ENCODE results near the gene MACF1. TPM values are rescaled to one million over a fixed set of nuclear protein-coding genes. Genes with fewer than 3 reads are reported as not detected.
A peak's percentile ranks its signal among the peaks of the same experiment; 100 is the strongest.
"Not testable (repeated sequence)": the region's sequence is repeated elsewhere in the genome, so short reads cannot be mapped to it uniquely, and the experiment has no call there.

MACF1 gene
- total RNA-seq, 1 experiment from 2014 or later: 265 TPM

DNA sequence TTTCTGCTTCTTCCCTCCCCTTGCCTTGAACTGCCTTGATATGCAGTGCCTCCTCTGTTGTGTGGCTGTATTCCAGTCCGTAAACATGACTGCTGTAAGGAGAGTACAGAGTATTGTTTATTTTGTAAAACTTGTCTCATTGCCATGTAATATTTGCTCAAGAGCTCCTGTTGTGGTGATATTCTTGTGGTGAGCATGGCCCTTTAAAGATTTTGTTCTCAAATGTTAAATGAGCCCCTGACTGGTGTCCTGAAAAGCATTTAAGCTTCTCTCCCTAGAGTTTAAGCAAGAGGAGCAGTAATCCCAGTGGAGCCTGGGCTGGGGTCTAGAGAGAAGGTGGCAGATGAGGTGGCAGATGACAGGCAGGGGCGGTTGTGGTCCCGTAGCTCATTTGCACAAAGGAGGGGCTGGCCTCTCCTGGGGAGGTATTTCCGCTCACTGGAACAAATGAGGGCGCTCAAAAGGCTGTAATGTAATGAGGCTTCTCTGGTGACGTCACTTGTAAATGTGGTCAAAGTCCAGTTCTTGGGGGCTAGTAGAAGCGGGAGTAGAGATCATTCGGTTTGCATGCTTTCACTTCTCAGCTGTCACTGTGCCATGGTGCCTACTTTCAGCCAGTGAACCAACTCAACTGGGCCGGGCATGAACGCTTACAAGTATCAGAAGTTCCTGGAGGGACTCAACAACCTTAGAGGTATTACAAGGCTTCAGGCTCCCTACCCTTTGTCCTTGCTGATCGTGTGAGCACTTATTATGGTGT lies 46.0 kb upstream of the MACF1 start:
- Histone ChIP-seq H3K4me3 (ENCODE audit: low read depth, low read length, poor library complexity, severe bottlenecking) (no peak overlapping the region), H3K27ac (ENCODE audit: low read depth, low read length, poor library complexity, severe bottlenecking) (no peak overlapping the region), H3K4me1 (ENCODE audit: insufficient read depth, low read length, poor library complexity, severe bottlenecking) (peaks cover 27% of the 10 kb centered on the region), H3K27me3 (replicated peaks; ENCODE audit: insufficient read depth, low read depth, low read length, poor library complexity) (no peaks in the 10 kb centered on the region), H3K9me3 (ENCODE audit: low read depth, low read length, poor library complexity, severe bottlenecking) (no peaks in the 10 kb centered on the region), H3K36me3 (ENCODE audit: insufficient read depth, low read length, poor library complexity, severe bottlenecking) (no peaks in the 10 kb centered on the region)
- ChIA-PET POLR2A (ENCODE audit: low non-redundant PET) (no interaction called here), CTCF (interaction anchor here (0.6 kb wide), 1 partner anchor 27 kb away, joined by 3 read pairs; no protein-coding TSS in a partner anchor)
- intact Hi-C loops (cut with micrococcal nuclease; ENCODE audit: unreplicated experiment): no loop called here
- no peak for DNase-seq (ENCODE audit: low spot score)
- no TSS peak for BruUV-seq (replicated peaks)
- TF ChIP-seq EZH2 (IDR thresholded peaks at IDR 0.05; ENCODE audit: borderline replicate concordance, low read depth, low read length, poor library complexity, severe bottlenecking): no peak
- TF ChIP-seq, protein P1, sequence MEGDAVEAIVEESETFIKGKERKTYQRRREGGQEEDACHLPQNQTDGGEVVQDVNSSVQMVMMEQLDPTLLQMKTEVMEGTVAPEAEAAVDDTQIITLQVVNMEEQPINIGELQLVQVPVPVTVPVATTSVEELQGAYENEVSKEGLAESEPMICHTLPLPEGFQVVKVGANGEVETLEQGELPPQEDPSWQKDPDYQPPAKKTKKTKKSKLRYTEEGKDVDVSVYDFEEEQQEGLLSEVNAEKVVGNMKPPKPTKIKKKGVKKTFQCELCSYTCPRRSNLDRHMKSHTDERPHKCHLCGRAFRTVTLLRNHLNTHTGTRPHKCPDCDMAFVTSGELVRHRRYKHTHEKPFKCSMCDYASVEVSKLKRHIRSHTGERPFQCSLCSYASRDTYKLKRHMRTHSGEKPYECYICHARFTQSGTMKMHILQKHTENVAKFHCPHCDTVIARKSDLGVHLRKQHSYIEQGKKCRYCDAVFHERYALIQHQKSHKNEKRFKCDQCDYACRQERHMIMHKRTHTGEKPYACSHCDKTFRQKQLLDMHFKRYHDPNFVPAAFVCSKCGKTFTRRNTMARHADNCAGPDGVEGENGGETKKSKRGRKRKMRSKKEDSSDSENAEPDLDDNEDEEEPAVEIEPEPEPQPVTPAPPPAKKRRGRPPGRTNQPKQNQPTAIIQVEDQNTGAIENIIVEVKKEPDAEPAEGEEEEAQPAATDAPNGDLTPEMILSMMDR (conservative IDR thresholded peaks at IDR 0.05; ENCODE audit: low read depth, low read length): no peak

GRCh38 chr1:39159224-39160036 lies 45.1 kb upstream of the MACF1 start:
- H3K4me3 ChIP-seq (ENCODE audit: low read depth, low read length, poor library complexity, severe bottlenecking): no peak overlapping the region
- peaks cover 26% of the 10 kb centered on the region for H3K4me1 ChIP-seq (ENCODE audit: insufficient read depth, low read length, poor library complexity, severe bottlenecking)
- ChIA-PET POLR2A (ENCODE audit: low non-redundant PET) (no interaction called here), CTCF (no interaction called here)
- no TSS peak for BruUV-seq (replicated peaks)
- no peaks in the 10 kb centered on the region for H3K9me3 ChIP-seq (ENCODE audit: low read depth, low read length, poor library complexity, severe bottlenecking)
- no peaks in the 10 kb centered on the region for H3K36me3 ChIP-seq (ENCODE audit: insufficient read depth, low read length, poor library complexity, severe bottlenecking)
- H3K27me3 ChIP-seq (replicated peaks; ENCODE audit: insufficient read depth, low read depth, low read length, poor library complexity): no peaks in the 10 kb centered on the region
- no peak for DNase-seq (ENCODE audit: low spot score)
- H3K27ac ChIP-seq (ENCODE audit: low read depth, low read length, poor library complexity, severe bottlenecking): no peak overlapping the region
- TF ChIP-seq, protein P1 (conservative IDR thresholded peaks at IDR 0.05; ENCODE audit: low read depth, low read length): no peak
- no peak for TF ChIP-seq EZH2 (IDR thresholded peaks at IDR 0.05; ENCODE audit: borderline replicate concordance, low read depth, low read length, poor library complexity, severe bottlenecking)
- intact Hi-C loops (cut with micrococcal nuclease; ENCODE audit: unreplicated experiment): no loop called here

- ChIA-PET CTCF (no interaction called here), POLR2A (ENCODE audit: low non-redundant PET) (no interaction called here)
- Histone ChIP-seq H3K4me1 (ENCODE audit: insufficient read depth, low read length, poor library complexity, severe bottlenecking) (peaks cover 29% of the 10 kb centered on the region), H3K36me3 (ENCODE audit: insufficient read depth, low read length, poor library complexity, severe bottlenecking) (no peaks in the 10 kb centered on the region), H3K27me3 (replicated peaks; ENCODE audit: insufficient read depth, low read depth, low read length, poor library complexity) (no peaks in the 10 kb centered on the region), H3K9me3 (ENCODE audit: low read depth, low read length, poor library complexity, severe bottlenecking) (no peaks in the 10 kb centered on the region), H3K27ac (ENCODE audit: low read depth, low read length, poor library complexity, severe bottlenecking) (no peak overlapping the region), H3K4me3 (ENCODE audit: low read depth, low read length, poor library complexity, severe bottlenecking) (no peak overlapping the region)
- intact Hi-C loops (cut with micrococcal nuclease; ENCODE audit: unreplicated experiment): no loop called here
- TF ChIP-seq, protein P1 (conservative IDR thresholded peaks at IDR 0.05; ENCODE audit: low read depth, low read length): 0 out of 2 replicates have a peak, but pooled peaks have one; percentile 17
- TF ChIP-seq EZH2 (IDR thresholded peaks at IDR 0.05; ENCODE audit: borderline replicate concordance, low read depth, low read length, poor library complexity, severe bottlenecking): no peak
- BruUV-seq (replicated peaks): no TSS peak
- no peak for DNase-seq (ENCODE audit: low spot score)
Measured at GRCh38 chr1:39160703-39161102, 43.8 kb upstream of the MACF1 start.

DNA sequence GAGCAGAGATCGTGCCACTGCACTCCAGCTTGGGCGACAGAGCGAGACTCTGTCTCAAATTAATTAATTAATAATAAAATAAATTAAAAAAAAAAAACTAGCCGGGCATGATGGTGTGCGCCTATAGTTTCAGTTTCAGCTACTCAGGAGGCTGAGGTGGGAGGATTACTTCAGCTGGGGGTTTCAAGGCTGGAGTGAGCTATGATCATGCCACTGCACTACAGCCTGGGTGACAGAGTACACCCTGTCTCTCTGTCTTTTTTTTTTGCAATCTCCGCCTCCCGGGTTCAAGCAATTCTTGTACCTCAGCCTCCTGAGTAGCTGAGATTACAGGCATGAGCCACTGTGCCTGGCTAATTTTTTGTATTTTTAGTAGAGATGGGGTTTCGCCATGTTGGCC lies 42.7 kb upstream of the MACF1 start:
- H3K27me3 ChIP-seq (replicated peaks; ENCODE audit: insufficient read depth, low read depth, low read length, poor library complexity); H3K36me3 ChIP-seq (ENCODE audit: insufficient read depth, low read length, poor library complexity, severe bottlenecking); CTCF ChIA-PET; BruUV-seq (replicated peaks); H3K4me3 ChIP-seq (ENCODE audit: low read depth, low read length, poor library complexity, severe bottlenecking); intact Hi-C loops (cut with micrococcal nuclease; ENCODE audit: unreplicated experiment); H3K9me3 ChIP-seq (ENCODE audit: low read depth, low read length, poor library complexity, severe bottlenecking); H3K27ac ChIP-seq (ENCODE audit: low read depth, low read length, poor library complexity, severe bottlenecking); DNase-seq (ENCODE audit: low spot score): not testable (repeated sequence)
- POLR2A ChIA-PET (ENCODE audit: low non-redundant PET): interaction anchor here (0.5 to 0.7 kb wide), 2 partner anchors 33 to 512 kb away, joined by 3 to 10 read pairs; no protein-coding TSS in a partner anchor
- H3K4me1 ChIP-seq (ENCODE audit: insufficient read depth, low read length, poor library complexity, severe bottlenecking): peaks cover 32% of the 10 kb centered on the region

All from A673 (cell line).